HG03520 (cell line): ENCODE data around the gene ARF3.

Source experiments
- ATAC-seq: cut with Tn5 transposase; IDR thresholded peaks from one replicate; pipeline ENCODE4 v1.9.1; 2021; ENCODE audit warnings: mild to moderate bottlenecking, moderate library complexity; ENCODE audit not compliant: unreplicated experiment

ARF3 gene

GRCh38 chr12:48982397-48983080, 25.3 kb upstream of the ARF3 start:
- ATAC-seq = no peak

- no peak for ATAC-seq
Observed at GRCh38 chr12:48981757-48982157, 24.5 kb upstream of the ARF3 start.

GRCh38 chr12:48980953-48981756, 23.9 kb upstream of the ARF3 start:
- no peak for ATAC-seq

GRCh38 chr12:48980389-48980952, 23.2 kb upstream of the ARF3 start:
- ATAC-seq = no peak

GRCh38 chr12:48979602-48980388, 22.5 kb upstream of the ARF3 start:
- no peak for ATAC-seq

- ATAC-seq = no peak
Observed at GRCh38 chr12:48978741-48979601, 21.7 kb upstream of the ARF3 start.

GRCh38 chr12:48978291-48978740, 21.0 kb upstream of the ARF3 start, which contains the start of gene WNT1:
Gene WNT1, plus strand, starts transcription at chr12:48978322. Its CDS starts 329 bp downstream, at chr12:48978651.
- ATAC-seq = no peak

GRCh38 chr12:48977290-48978281, 20.3 kb upstream of the ARF3 start:
- ATAC-seq = no peak

- ATAC-seq = no peak
Observed at GRCh38 chr12:48973941-48974673, 16.8 kb upstream of the ARF3 start.

GRCh38 chr12:48973531-48973930, 16.2 kb upstream of the ARF3 start:
- ATAC-seq = no peak

- ATAC-seq = no peak
Observed at GRCh38 chr12:48972952-48973483, 15.7 kb upstream of the ARF3 start.

GRCh38 chr12:48972213-48972951, 15.1 kb upstream of the ARF3 start:
- ATAC-seq = no peak

GRCh38 chr12:48970702-48971334, 13.5 kb upstream of the ARF3 start:
- no peak for ATAC-seq

- ATAC-seq = no peak
Observed at GRCh38 chr12:48969833-48970701, 12.8 kb upstream of the ARF3 start.

- no peak for ATAC-seq
Observed at GRCh38 chr12:48969160-48969771, 12.0 kb upstream of the ARF3 start.
